Myocyte (in vitro differentiated cells): ENCODE measurements around the gene GSC2. TPM values are rescaled to one million over a fixed set of nuclear protein-coding genes. Genes with fewer than 3 reads are reported as not detected.

Source experiments
- DNase-seq: peaks from one replicate; pipeline ENCODE4 v3.0.0-alpha.2; 2012; ENCODE audit warnings: low read depth
- total RNA-seq: library from RNA; depleted of rRNA; stranded (reverse); fragments of >200 nt; gene quantifications from 2 replicates; pipeline ENCODE4 v1.2.3, GENCODE V29; 2014

The GSC2 gene
- total RNA-seq, 1 donor from 2014 or later: not detected

- DNase-seq: peak; percentile 98
Measured at GRCh38 chr22:19122143-19122751, 27.8 kb downstream of the GSC2 start, which contains the start of gene DGCR2. Gene DGCR2 (minus strand): TSS chr22:19122412. CDS start chr22:19122206, 206 bp downstream.

- peak; percentile 65 for DNase-seq
Measured at GRCh38 chr22:19121631-19122142, 28.4 kb downstream of the GSC2 start.

GRCh38 chr22:19120829-19121630 lies 29.1 kb downstream of the GSC2 start:
- peak; percentile 27 for DNase-seq

GRCh38 chr22:19119949-19120348 lies 30.1 kb downstream of the GSC2 start:
- DNase-seq: no peak

GRCh38 chr22:19118329-19118880 lies 31.7 kb downstream of the GSC2 start:
- no peak for DNase-seq

- no peak for DNase-seq
Measured at GRCh38 chr22:19117111-19117512, 33.0 kb downstream of the GSC2 start.

- peak; percentile 36 for DNase-seq
Measured at GRCh38 chr22:19115628-19116027, 34.5 kb downstream of the GSC2 start.

GRCh38 chr22:19114984-19115552 lies 35.0 kb downstream of the GSC2 start:
- peak; percentile 58 for DNase-seq

- no peak for DNase-seq
Measured at GRCh38 chr22:19113429-19113828, 36.7 kb downstream of the GSC2 start.

GRCh38 chr22:19111584-19111983 lies 38.5 kb downstream of the GSC2 start:
- DNase-seq: no peak

- DNase-seq: no peak
Measured at GRCh38 chr22:19111140-19111539, 39.0 kb downstream of the GSC2 start.

GRCh38 chr22:19110646-19111045 lies 39.4 kb downstream of the GSC2 start:
- no peak for DNase-seq

- no peak for DNase-seq
Measured at GRCh38 chr22:19110064-19110458, 40.0 kb downstream of the GSC2 start.

GRCh38 chr22:19109198-19110063 lies 40.7 kb downstream of the GSC2 start:
- DNase-seq: no peak

GRCh38 chr22:19108807-19109197 lies 41.3 kb downstream of the GSC2 start:
- DNase-seq: no peak

GRCh38 chr22:19107730-19108074 lies 42.4 kb downstream of the GSC2 start:
- DNase-seq: no peak

- peak; percentile 42 for DNase-seq
Measured at GRCh38 chr22:19106886-19107729, 43.0 kb downstream of the GSC2 start.

- peak; percentile 25 for DNase-seq
Measured at GRCh38 chr22:19105867-19106802, 44.0 kb downstream of the GSC2 start.

GRCh38 chr22:19105456-19105855 lies 44.6 kb downstream of the GSC2 start:
- peak; percentile 32 for DNase-seq
